Stomach (tissue), 9 donors: ENCODE data around the gene EFCAB11. TPM values are rescaled to one million over a fixed set of nuclear protein-coding genes. Genes with fewer than 3 reads are reported as not detected.

ENCODE experiments used
- DNase-seq, 2 donors: peaks; one replicate each; pipeline versions ENCODE4 v3.0.0 to v3.0.0-alpha.2; 2013 to 2019
- H3K27ac ChIP-seq, 5 donors: fragments of 200-600 bp in 4 of 5; sonication (generic) in 4 of 5; one replicate each; pipeline ENCODE4 v1.5.1; 2013 to 2019; ENCODE audit warnings: mild to moderate bottlenecking in 1 of 5, moderate library complexity in 1 of 5
- H3K27me3 ChIP-seq, 3 donors: fragments of 200-600 bp; sonication (generic); one replicate each; pipeline ENCODE4 v1.5.1; 2017 to 2019; ENCODE audit warnings: mixed run types in 1 of 3
- H3K36me3 ChIP-seq, 4 donors: fragments of 200-600 bp; sonication (generic); 1 replicate in 3 of 4; 2 replicates in 1 of 4; pipeline ENCODE4 v1.5.1; 2016 to 2019
- H3K4me1 ChIP-seq, 4 donors: fragments of 200-600 bp; sonication (generic); one replicate each; pipeline ENCODE4 v1.5.1; 2016 to 2019
- H3K4me3 ChIP-seq, 4 donors: fragments of 200-600 bp; sonication (generic) in 3 of 4; one replicate each; pipeline ENCODE4 v1.5.1; 2016 to 2019; ENCODE audit warnings: mild to moderate bottlenecking in 1 of 4
- H3K9me3 ChIP-seq, 4 donors: fragments of 200-600 bp; sonication (generic); one replicate each; pipeline ENCODE4 v1.5.1; 2016 to 2019
- EP300 ChIP-seq: sonication (generic); formaldehyde crosslinking; IDR thresholded peaks from one replicate; pipeline ENCODE4 v1.6.1; 2017; ENCODE audit warnings: antibody characterized with exemption
- POLR2A ChIP-seq, 4 donors: fragments of 450-650 bp; IDR thresholded peaks; one replicate each; pipeline ENCODE4 v1.6.1; 2016; ENCODE audit warnings: antibody characterized with exemption in 4 of 4, control low read depth in 2 of 4, mild to moderate bottlenecking in 1 of 4, moderate library complexity in 1 of 4
- POLR2AphosphoS5 ChIP-seq, 3 donors: sonication (generic); formaldehyde crosslinking; IDR thresholded peaks; one replicate each; pipeline ENCODE4 v1.6.1; 2016; ENCODE audit warnings: antibody characterized with exemption in 3 of 3
- whole genome bisulfite sequencing, 5 donors: extraction: QIAGEN DNeasy Blood & Tissue Kit in 3 of 5; methylation state at CpG; one replicate each; pipeline versions ENCODE4 v1.1.5 to v1.1.7; 2013 to 2018; 5-methylcytosine and 5-hydroxymethylcytosine counted together
- intact Hi-C: fragments of 100-400 bp; cut with DNase I; formaldehyde crosslinking; loops from one replicate; pipeline ENCODE4 v1.15.1; 2023; ENCODE audit warnings: low total_unique reads
- polyA plus RNA-seq, 3 donors: library from polyadenylated mRNA; stranded (reverse); fragments of 200-250 nt; gene quantifications; one replicate each; pipeline ENCODE4 v1.2.3, GENCODE V29; 2013
- total RNA-seq, 5 donors: library from RNA; depleted of rRNA; stranded (reverse); fragments of >200 nt; gene quantifications; one replicate each; pipeline versions ENCODE4 v1.1.0 to v1.2.3, GENCODE V29; 2014 to 2016
- TF ChIP-seq, protein P1 (sequence below), 7 experiments: fragments of 450-650 bp in 4 of 7; fragments of 200-600 bp in 3 of 7; sonication (generic) in 3 of 7; IDR thresholded peaks; one replicate each; pipeline ENCODE4 v1.5.1; 2016 to 2019; ENCODE audit warnings: antibody characterized with exemption in 7 of 7, control low read depth in 2 of 7, mild to moderate bottlenecking in 1 of 7
- donor health status: healthy with polysubstance abuse.
- donor health status: Bipolar disorder and iron deficiency.
- donor health status: healthy.

Gene EFCAB11
- total and polyA plus RNA-seq, 8 donors: 4.5 to 20.4 (median 10.0) TPM

DNA sequence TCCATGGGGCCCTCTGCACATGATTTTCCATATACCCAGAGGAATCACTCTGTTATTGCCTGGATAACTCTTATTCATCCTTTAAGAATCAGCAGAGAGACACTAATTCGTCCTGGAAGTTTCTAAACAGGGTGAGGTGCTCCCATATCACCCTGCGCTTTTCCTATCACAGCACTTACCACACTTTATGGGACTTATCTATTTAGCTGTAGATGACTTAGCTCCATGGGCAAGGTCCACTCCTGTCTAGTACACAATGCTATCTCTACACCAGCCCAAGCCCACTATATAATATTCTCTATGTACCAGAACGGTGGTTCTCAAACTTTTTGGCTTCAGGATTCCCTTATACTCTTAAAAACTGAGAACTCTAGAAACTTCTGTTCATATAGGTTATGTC, 111.7 kb downstream of the EFCAB11 start:
- intact Hi-C loops: no loop called here
- H3K9me3 ChIP-seq: no peaks in the 10 kb centered on the region
- peaks cover 0 to 8% (median 0%) of the 10 kb centered on the region in 4 donors for H3K4me1 ChIP-seq
- TF ChIP-seq EP300 (no peak), POLR2AphosphoS5 (IDR thresholded peaks at IDR 0.05) (no peak), POLR2A (IDR thresholded peaks at IDR 0.05) (no peak)
- TF ChIP-seq, protein P1, sequence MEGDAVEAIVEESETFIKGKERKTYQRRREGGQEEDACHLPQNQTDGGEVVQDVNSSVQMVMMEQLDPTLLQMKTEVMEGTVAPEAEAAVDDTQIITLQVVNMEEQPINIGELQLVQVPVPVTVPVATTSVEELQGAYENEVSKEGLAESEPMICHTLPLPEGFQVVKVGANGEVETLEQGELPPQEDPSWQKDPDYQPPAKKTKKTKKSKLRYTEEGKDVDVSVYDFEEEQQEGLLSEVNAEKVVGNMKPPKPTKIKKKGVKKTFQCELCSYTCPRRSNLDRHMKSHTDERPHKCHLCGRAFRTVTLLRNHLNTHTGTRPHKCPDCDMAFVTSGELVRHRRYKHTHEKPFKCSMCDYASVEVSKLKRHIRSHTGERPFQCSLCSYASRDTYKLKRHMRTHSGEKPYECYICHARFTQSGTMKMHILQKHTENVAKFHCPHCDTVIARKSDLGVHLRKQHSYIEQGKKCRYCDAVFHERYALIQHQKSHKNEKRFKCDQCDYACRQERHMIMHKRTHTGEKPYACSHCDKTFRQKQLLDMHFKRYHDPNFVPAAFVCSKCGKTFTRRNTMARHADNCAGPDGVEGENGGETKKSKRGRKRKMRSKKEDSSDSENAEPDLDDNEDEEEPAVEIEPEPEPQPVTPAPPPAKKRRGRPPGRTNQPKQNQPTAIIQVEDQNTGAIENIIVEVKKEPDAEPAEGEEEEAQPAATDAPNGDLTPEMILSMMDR (IDR thresholded peaks at IDR 0.05): no peak
- DNase-seq: no peak
- H3K36me3 ChIP-seq: no peaks in the 10 kb centered on the region
- H3K27me3 ChIP-seq: no peaks in the 10 kb centered on the region
- H3K4me3 ChIP-seq: no peak overlapping the region
- WGBS, 5 donors: 37 to 67% (median 54%) methylated on average over 3 of the region's 3 CpGs
- no peak overlapping the region for H3K27ac ChIP-seq

DNA sequence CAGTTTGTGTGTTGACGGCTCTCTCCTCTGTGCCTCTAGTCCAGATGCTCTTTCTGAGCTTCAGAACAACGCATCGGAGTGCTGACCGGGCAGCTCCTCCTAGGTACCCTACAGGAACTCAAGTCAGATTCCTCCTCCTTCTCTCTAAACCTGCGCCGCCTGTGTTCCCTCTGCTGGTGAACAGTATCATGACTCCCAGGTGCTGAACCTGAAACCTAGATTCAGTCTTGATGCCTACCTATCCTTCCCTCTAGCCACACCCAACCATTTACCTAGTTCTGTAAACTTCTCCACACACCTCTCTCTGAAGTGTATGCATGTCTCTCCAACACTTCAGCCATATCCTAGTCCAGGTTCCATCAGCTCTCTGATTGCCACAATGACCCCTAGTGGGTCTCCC, 112.7 kb downstream of the EFCAB11 start:
- H3K36me3 ChIP-seq: no peaks in the 10 kb centered on the region
- peaks cover 0 to 8% (median 0%) of the 10 kb centered on the region in 4 donors for H3K4me1 ChIP-seq
- no peak overlapping the region for H3K4me3 ChIP-seq
- TF ChIP-seq EP300 (no peak), POLR2AphosphoS5 (IDR thresholded peaks at IDR 0.05) (no peak), POLR2A (IDR thresholded peaks at IDR 0.05) (no peak)
- TF ChIP-seq, protein P1 (IDR thresholded peaks at IDR 0.05): no peak
- DNase-seq: no peak
- H3K9me3 ChIP-seq: no peaks in the 10 kb centered on the region
- 88 to 98% (median 95%) methylated on average over 6 of the region's 6 CpGs for WGBS, 5 donors
- intact Hi-C loops: no loop called here
- H3K27ac ChIP-seq: no peak overlapping the region
- H3K27me3 ChIP-seq: no peaks in the 10 kb centered on the region

DNA sequence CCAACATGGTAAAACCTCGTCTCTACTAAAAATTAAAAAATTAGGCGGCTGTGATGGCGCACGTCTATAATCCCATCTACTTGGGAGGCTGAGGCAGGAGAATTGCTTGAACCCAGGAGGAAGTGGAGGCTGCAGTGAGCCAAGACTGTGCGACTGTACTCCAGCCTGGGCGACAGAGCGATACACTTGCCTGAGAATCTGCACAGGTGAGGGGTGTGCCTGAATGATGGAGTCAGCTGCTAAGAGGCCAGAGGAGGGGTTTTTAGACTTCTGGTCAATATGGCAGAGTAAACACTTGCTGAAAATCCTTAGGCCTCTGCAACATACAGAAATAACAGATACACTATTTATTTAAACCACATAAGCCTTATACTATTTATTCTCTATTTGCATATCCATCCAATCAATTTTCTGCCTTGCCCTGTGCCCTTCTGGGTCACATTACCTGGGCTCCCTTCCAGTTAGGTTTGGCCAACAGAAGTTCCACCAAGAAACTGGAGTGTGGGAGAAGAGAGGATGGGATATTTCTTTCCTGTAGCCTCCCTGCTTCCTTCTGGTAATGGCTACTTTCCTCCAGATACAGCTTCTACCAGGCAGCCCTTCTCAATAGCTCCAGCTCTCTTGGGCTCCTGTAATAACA, 117.6 kb downstream of the EFCAB11 start:
- TF ChIP-seq POLR2AphosphoS5 (IDR thresholded peaks at IDR 0.05) (no peak), EP300 (no peak), POLR2A (IDR thresholded peaks at IDR 0.05) (no peak)
- TF ChIP-seq, protein P1 (IDR thresholded peaks at IDR 0.05): no peak
- Histone ChIP-seq H3K4me1 (no peaks in the 10 kb centered on the region), H3K36me3 (no peaks in the 10 kb centered on the region), H3K9me3 (no peaks in the 10 kb centered on the region), H3K27me3 (no peaks in the 10 kb centered on the region), H3K4me3 (no peak overlapping the region), H3K27ac (no peak overlapping the region)
- DNase-seq: no peak
- WGBS, 5 donors: 95 to 98% (median 96%) methylated on average over 7 of the region's 7 CpGs
- intact Hi-C loops: no loop called here

DNA sequence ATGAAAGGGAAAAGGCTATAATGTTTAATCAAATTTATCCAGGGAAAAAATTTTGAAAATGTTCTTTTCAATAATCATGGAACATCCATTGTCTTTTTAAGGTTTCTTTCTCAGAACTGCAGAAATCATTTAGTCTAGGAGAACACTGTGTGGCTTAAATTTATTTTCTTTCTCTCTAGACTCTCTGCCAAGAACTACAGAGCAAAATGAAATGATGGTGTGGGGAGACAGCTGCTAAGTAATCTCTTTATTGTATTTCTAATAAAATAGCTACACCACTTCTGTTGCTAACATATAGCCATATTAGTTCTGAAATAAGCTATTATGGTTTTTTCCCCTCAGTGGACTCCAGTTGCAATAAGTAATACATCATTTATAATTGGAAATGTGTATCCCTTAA, 120.9 kb downstream of the EFCAB11 start:
- no peaks in the 10 kb centered on the region for H3K9me3 ChIP-seq
- DNase-seq: no peak
- TF ChIP-seq, protein P1 (IDR thresholded peaks at IDR 0.05): no peak
- TF ChIP-seq EP300: no peak
- TF ChIP-seq POLR2AphosphoS5 (IDR thresholded peaks at IDR 0.05): no peak
- no peak for TF ChIP-seq POLR2A (IDR thresholded peaks at IDR 0.05)
- no peak overlapping the region for H3K27ac ChIP-seq
- H3K27me3 ChIP-seq: no peaks in the 10 kb centered on the region
- no peaks in the 10 kb centered on the region for H3K36me3 ChIP-seq
- H3K4me1 ChIP-seq: no peaks in the 10 kb centered on the region
- no peak overlapping the region for H3K4me3 ChIP-seq
- intact Hi-C loops: no loop called here
